GM23248 (cell line): ENCODE measurements around the gene PFN3. TPM values are rescaled to one million over a fixed set of nuclear protein-coding genes. Genes with fewer than 3 reads are reported as not detected.

Source experiments
- DNase-seq: peaks from one replicate; pipeline ENCODE4 v3.0.0-alpha.2; 2015
- H2AFZ ChIP-seq: fragments of 200-600 bp; sonication (generic); 2 replicates; pipeline ENCODE4 v1.6.1; 2016; ENCODE audit warnings: antibody characterized with exemption
- H3F3A ChIP-seq: fragments of 200-600 bp; sonication (generic); 2 replicates; pipeline ENCODE4 v1.6.1; 2016; ENCODE audit warnings: mild to moderate bottlenecking, antibody characterized with exemption, mixed run types; ENCODE audit not compliant: insufficient read depth
- H3K27ac ChIP-seq: fragments of 200-600 bp; sonication (generic); 2 replicates; pipeline ENCODE4 v1.5.1; 2016; ENCODE audit warnings: mild to moderate bottlenecking
- H3K27me3 ChIP-seq: fragments of 200-600 bp; sonication (generic); replicated peaks from 2 replicates; pipeline ENCODE4 v1.6.1; 2016; ENCODE audit warnings: mild to moderate bottlenecking; ENCODE audit not compliant: insufficient read depth
- H3K36me3 ChIP-seq: fragments of 200-600 bp; sonication (generic); 2 replicates; pipeline ENCODE4 v1.6.1; 2016; ENCODE audit warnings: low read depth, mild to moderate bottlenecking
- H3K4me1 ChIP-seq: fragments of 200-600 bp; sonication (generic); 2 replicates; pipeline ENCODE4 v1.6.1; 2016; ENCODE audit warnings: mild to moderate bottlenecking; ENCODE audit not compliant: insufficient read depth
- H3K4me2 ChIP-seq: fragments of 200-600 bp; sonication (generic); one replicate; pipeline ENCODE4 v1.6.1; 2016; ENCODE audit warnings: mild to moderate bottlenecking; ENCODE audit not compliant: unreplicated experiment
- H3K4me3 ChIP-seq: fragments of 200-600 bp; sonication (generic); 2 replicates; pipeline ENCODE4 v1.5.1; 2016; ENCODE audit warnings: mild to moderate bottlenecking
- H3K79me2 ChIP-seq: fragments of 200-600 bp; sonication (generic); 2 replicates; pipeline ENCODE4 v1.6.1; 2016; ENCODE audit warnings: mild to moderate bottlenecking; ENCODE audit not compliant: insufficient read depth
- H3K9ac ChIP-seq: fragments of 200-600 bp; sonication (generic); 2 replicates; pipeline ENCODE4 v1.6.1; 2016; ENCODE audit warnings: mild to moderate bottlenecking
- H3K9me2 ChIP-seq: fragments of 200-600 bp; sonication (generic); 2 replicates; pipeline ENCODE4 v1.6.1; 2016; ENCODE audit warnings: mixed run types, mild to moderate bottlenecking, moderate library complexity; ENCODE audit not compliant: insufficient read depth
- H3K9me3 ChIP-seq: fragments of 200-600 bp; sonication (generic); one replicate; pipeline ENCODE4 v1.6.1; 2017; ENCODE audit warnings: low read depth
- H4K20me1 ChIP-seq: fragments of 200-600 bp; sonication (generic); 2 replicates; pipeline ENCODE4 v1.6.0; 2016; ENCODE audit not compliant: insufficient read depth
- EZH2 ChIP-seq: fragments of 200-600 bp; sonication (generic); IDR thresholded peaks from 2 replicates; pipeline ENCODE4 v1.6.1; 2018; ENCODE audit warnings: antibody characterized with exemption, mild to moderate bottlenecking; ENCODE audit not compliant: insufficient read depth, poor library complexity, severe bottlenecking
- EZH2phosphoT487 ChIP-seq: fragments of 200-600 bp; sonication (generic); IDR thresholded peaks from 2 replicates; pipeline ENCODE4 v1.6.1; 2018; ENCODE audit warnings: antibody characterized with exemption, moderate library complexity, mild to moderate bottlenecking, low read depth; ENCODE audit not compliant: insufficient read depth
- whole genome bisulfite sequencing, 2 experiments: methylation state at CpG; one replicate each; pipeline ENCODE4 v1.1.6; 2015 to 2017; ENCODE audit warnings: low lambda C conversion rate in 2 of 2, low coverage in 1 of 2; ENCODE audit errors: missing lambda C conversion rate in 2 of 2; 5-methylcytosine and 5-hydroxymethylcytosine counted together
- in situ Hi-C: fragments of 300-500 bp; cut with MboI; formaldehyde crosslinking; loops from 2 replicates; pipeline ENCODE4 v1.15.0; 2020
- polyA plus RNA-seq: library from polyadenylated mRNA; unstranded; fragments of >200 nt; fragmentation: Nextera tagmentation; extraction: Ambion mirVana; gene quantifications from 2 replicates; pipeline ENCODE4 v1.2.1, GENCODE V29; 2016
- total RNA-seq: library from RNA; depleted of rRNA; stranded (reverse); fragments of >200 nt; shearing (Covaris generic); gene quantifications from 2 replicates; pipeline ENCODE4 v1.2.3, GENCODE V29; 2014

PFN3 gene
- total and polyA plus RNA-seq, 2 experiments from 2014 or later, result not detected

DNA sequence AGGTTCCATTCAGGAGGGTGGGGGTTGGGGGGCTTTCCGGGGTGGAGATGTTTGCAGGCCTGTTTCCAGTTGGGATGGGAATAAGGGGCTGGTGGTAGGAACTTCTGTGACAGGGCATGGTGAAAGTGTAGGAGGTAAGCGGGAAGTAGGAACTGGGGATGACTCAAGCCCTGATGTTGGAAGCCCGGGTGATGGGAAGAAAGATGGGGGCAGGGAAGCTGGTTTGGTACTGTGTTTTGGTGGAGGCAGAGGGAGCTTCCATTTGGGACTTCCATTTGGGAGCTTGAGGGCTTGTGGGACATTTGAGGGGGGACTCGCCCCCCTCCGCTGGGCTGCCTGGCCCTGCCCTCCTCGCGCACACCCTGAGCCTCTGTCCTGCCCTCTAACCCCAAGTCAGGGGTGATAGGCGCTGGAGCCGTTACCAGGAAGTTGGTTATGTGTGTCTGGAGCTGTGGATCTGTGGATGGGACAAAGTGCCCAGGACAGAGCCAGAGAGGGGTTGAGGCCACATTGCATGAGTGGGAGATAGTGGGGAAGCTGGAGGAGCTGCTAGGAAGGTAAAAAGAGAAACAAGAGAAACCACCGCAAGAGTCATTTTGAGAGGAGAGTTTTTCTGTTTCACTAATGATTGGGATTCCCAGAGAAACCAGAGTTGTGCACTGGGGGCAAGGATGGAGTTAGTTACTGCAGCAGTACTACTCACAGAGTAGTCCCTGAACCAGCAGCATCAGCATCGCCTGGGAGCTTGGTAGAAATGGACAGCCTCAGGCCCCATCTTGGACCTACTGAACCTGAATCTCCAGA, 36.1 kb downstream of the PFN3 start:
- no peaks in the 10 kb centered on the region for H3K9me2 ChIP-seq
- TF ChIP-seq EZH2phosphoT487 (no peak), EZH2 (no peak)
- peak; percentile 45 for DNase-seq
- no peak overlapping the region for H3K9ac ChIP-seq
- H3K4me1 ChIP-seq, result peaks cover 19% of the 10 kb centered on the region
- no peaks in the 10 kb centered on the region for H4K20me1 ChIP-seq
- H2AFZ ChIP-seq, result no peak overlapping the region
- H3F3A ChIP-seq, result no peaks in the 10 kb centered on the region
- no peaks in the 10 kb centered on the region for H3K27me3 ChIP-seq
- no peak overlapping the region for H3K4me2 ChIP-seq
- H3K27ac ChIP-seq, result no peak overlapping the region
- no peak overlapping the region for H3K4me3 ChIP-seq
- no peaks in the 10 kb centered on the region for H3K36me3 ChIP-seq
- H3K79me2 ChIP-seq, result no peaks in the 10 kb centered on the region
- 73 to 81% methylated on average over 10 to 11 of the region's 11 CpGs for WGBS, 2 experiments
- no peaks in the 10 kb centered on the region for H3K9me3 ChIP-seq
- in situ Hi-C loops, result no loop called here

DNA sequence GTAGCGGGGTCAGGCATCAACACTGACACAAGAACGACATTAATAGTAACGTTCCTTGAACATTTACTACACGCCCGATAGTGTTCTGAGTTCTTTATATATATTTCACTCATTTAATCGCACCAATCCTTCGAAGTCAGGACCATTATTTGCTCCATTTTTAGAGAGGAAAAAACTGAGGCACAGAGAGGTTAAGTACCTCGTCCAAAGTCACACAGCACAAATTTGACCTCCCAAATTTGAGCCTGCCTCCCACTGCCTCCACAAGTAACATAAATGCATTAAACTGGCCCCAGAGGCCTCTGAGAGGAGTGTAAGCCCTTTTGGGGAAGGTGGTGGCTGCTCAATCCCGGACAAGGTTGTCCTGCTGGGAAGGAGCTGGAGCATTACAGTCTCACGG, 36.9 kb downstream of the PFN3 start:
- Histone ChIP-seq H3F3A (no peaks in the 10 kb centered on the region), H3K27me3 (no peaks in the 10 kb centered on the region), H3K9me2 (no peaks in the 10 kb centered on the region), H2AFZ (peak overlapping the region; percentile 67), H3K27ac (no peak overlapping the region), H3K4me2 (peak overlapping the region; percentile 69), H4K20me1 (no peaks in the 10 kb centered on the region), H3K79me2 (no peaks in the 10 kb centered on the region), H3K36me3 (no peaks in the 10 kb centered on the region), H3K9ac (no peak overlapping the region), H3K4me3 (peak overlapping the region; percentile 47), H3K4me1 (peaks cover 19% of the 10 kb centered on the region), H3K9me3 (no peaks in the 10 kb centered on the region)
- in situ Hi-C loops, result no loop called here
- DNase-seq, result no peak
- TF ChIP-seq EZH2phosphoT487 (no peak), EZH2 (no peak)
- WGBS, 2 experiments, result 28 to 29% methylated on average over 10 of the region's 10 CpGs

DNA sequence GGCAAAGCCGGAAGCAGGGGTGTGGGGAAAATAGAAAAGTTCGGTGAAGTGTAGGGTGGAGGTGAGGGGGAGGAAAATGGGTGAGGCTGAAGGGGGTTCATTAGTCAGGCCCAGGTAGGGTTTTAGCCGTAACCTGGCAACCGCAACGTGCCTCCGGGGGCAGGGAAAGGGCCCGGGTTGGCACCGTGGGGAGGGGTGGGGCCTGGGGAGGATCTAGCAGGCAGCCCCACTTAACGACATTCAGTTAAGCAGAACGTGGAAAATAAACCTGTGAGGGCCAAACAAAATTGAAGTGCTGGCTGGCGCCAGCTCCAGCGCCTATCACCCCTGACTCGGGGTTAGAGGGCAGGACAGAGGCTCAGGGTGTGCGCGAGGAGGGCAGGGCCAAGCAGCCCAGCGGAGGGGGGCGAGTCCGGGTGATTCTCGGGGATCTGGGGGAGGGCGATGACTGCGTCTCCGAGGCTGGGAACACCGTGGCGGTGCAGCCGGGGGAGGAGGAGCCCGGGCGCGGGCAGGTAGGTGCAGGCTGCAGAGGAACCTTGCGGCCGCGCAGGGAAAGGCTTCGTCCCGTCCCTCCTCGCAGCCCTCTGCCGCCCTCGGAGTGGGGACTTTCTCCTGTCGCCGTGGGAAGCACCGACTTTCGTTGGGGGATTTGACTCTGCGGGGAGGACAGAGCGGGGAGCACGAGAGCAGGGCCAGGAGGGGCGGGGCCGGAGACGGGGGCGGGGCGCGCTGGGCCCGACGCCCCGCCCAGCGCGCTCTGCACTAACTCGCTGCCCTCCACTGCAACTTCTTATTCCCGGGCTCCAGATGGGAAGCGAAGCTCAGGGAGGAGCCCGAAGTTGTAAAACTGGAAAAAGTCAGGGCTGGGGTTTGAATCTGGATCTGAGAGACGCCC, 37.6 kb downstream of the PFN3 start:
- Histone ChIP-seq H3K9me3 (no peaks in the 10 kb centered on the region), H3K27ac (no peak overlapping the region), H3K36me3 (no peaks in the 10 kb centered on the region), H4K20me1 (no peaks in the 10 kb centered on the region), H3K4me3 (peak overlapping the region; percentile 47), H3K4me1 (peaks cover 19% of the 10 kb centered on the region), H3K9me2 (no peaks in the 10 kb centered on the region), H3F3A (no peaks in the 10 kb centered on the region), H3K79me2 (no peaks in the 10 kb centered on the region), H3K4me2 (peak overlapping the region; percentile 69), H2AFZ (peak overlapping the region; percentile 67), H3K9ac (no peak overlapping the region), H3K27me3 (no peaks in the 10 kb centered on the region)
- TF ChIP-seq EZH2 (no peak), EZH2phosphoT487 (no peak)
- whole genome bisulfite sequencing, 2 experiments, result 14 to 17% methylated on average over 37 to 58 of the region's 59 CpGs
- peak; percentile 70 for DNase-seq
- in situ Hi-C loops, result no loop called here

DNA sequence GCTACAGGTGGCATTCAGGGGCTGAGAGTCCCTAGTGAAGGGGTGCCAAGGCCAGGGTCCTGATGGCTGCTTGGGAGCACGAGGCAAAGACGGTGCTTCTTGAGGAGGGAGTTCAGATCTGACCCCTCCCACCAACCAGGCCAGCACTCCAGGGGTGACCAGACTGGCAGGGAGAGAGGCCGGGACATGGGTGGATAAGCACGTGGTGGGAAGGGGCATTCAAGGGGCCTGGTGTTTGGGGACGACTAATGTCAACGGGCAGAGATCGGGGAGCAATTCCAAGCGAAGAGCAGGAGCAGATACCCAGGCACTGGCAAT, 38.2 kb downstream of the PFN3 start:
- H2AFZ ChIP-seq, result no peak overlapping the region
- H3K27me3 ChIP-seq, result no peaks in the 10 kb centered on the region
- H3K9me2 ChIP-seq, result no peaks in the 10 kb centered on the region
- TF ChIP-seq EZH2phosphoT487, result no peak
- TF ChIP-seq EZH2, result no peak
- peaks cover 15% of the 10 kb centered on the region; the same call in 1 of the 2 replicates for H3K4me1 ChIP-seq
- no peaks in the 10 kb centered on the region for H3K9me3 ChIP-seq
- 52 to 58% methylated on average over 8 of the region's 8 CpGs for WGBS, 2 experiments
- H3K4me3 ChIP-seq, result no peak overlapping the region
- no peak overlapping the region for H3K4me2 ChIP-seq
- H3K9ac ChIP-seq, result no peak overlapping the region
- H3K79me2 ChIP-seq, result no peaks in the 10 kb centered on the region
- in situ Hi-C loops, result no loop called here
- no peaks in the 10 kb centered on the region for H3K36me3 ChIP-seq
- H4K20me1 ChIP-seq, result no peaks in the 10 kb centered on the region
- no peaks in the 10 kb centered on the region for H3F3A ChIP-seq
- no peak overlapping the region for H3K27ac ChIP-seq
- DNase-seq, result no peak
